GM21381 (cell line): ENCODE results near the gene UNKL.
"Not testable (repeated sequence)": the region's sequence is repeated elsewhere in the genome, so short reads cannot be mapped to it uniquely, and the experiment has no call there.

Experiments used
- ATAC-seq: cut with Tn5 transposase; IDR thresholded peaks from one replicate; pipeline ENCODE4 v1.9.1; 2021; ENCODE audit warnings: mild to moderate bottlenecking, moderate library complexity; ENCODE audit not compliant: unreplicated experiment

Gene UNKL

GRCh38 chr16:1446296-1447080 lies 32.0 kb upstream of the UNKL start:
- ATAC-seq = no peak

- ATAC-seq = no peak
Measured at GRCh38 chr16:1445518-1446203, 31.2 kb upstream of the UNKL start.

- ATAC-seq = no peak
Measured at GRCh38 chr16:1444730-1445517, 30.4 kb upstream of the UNKL start.

- ATAC-seq = no peak
Measured at GRCh38 chr16:1443980-1444729, 29.7 kb upstream of the UNKL start, which contains the start of gene CCDC154. CCDC154 (minus strand) TSS chr16:1444556; CDS start chr16:1444322, 234 bp downstream.

- ATAC-seq = no peak
Measured at GRCh38 chr16:1443403-1443973, 29.0 kb upstream of the UNKL start.

- ATAC-seq = no peak
Measured at GRCh38 chr16:1442697-1443096, 28.2 kb upstream of the UNKL start.

- ATAC-seq = no peak
Measured at GRCh38 chr16:1441391-1441829, 26.9 kb upstream of the UNKL start.

- ATAC-seq = not testable (repeated sequence)
Measured at GRCh38 chr16:1439699-1440074, 25.2 kb upstream of the UNKL start.

GRCh38 chr16:1439058-1439698 lies 24.7 kb upstream of the UNKL start:
- no peak for ATAC-seq

- ATAC-seq = no peak
Measured at GRCh38 chr16:1438229-1439057, 23.9 kb upstream of the UNKL start.

GRCh38 chr16:1437606-1438005 lies 23.1 kb upstream of the UNKL start:
- ATAC-seq = no peak

GRCh38 chr16:1436731-1437355 lies 22.3 kb upstream of the UNKL start:
- no peak for ATAC-seq

- no peak for ATAC-seq
Measured at GRCh38 chr16:1435921-1436697, 21.6 kb upstream of the UNKL start.

GRCh38 chr16:1434644-1435592 lies 20.4 kb upstream of the UNKL start:
- ATAC-seq = no peak

GRCh38 chr16:1433756-1434155 lies 19.3 kb upstream of the UNKL start:
- ATAC-seq = no peak

GRCh38 chr16:1433263-1433560 lies 18.7 kb upstream of the UNKL start:
- no peak for ATAC-seq
